Measurements from ENCODE around the gene CLEC2B.

The CLEC2B gene

DNA sequence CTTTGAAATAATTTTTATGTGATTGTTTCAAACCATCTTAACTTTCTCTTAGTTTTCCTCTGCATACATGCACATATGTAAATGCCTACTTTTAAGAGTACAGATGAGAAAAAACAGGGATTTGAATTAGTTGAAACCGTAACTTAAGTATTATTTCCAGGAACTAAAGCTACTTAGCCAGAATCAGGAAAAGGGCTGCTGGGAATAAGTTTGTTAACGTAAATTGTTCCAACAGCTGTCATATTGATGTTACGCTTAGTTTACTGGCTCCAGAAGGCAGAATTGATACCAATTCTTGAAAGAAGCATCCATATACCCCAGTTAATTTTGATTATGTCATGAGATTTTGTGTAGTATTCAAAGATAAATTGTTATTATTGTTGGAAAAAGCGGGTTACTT lies 59.8 kb downstream of the CLEC2B start:
- no peak for DNase-seq (ENCODE audit: extremely low read depth, low read depth)
- no peak for TF ChIP-seq CTCF (IDR thresholded peaks at IDR 0.05; ENCODE audit: low read depth, low read length)

GRCh38 chr12:9808504-9808903 lies 60.6 kb downstream of the CLEC2B start:
- no peak for DNase-seq (ENCODE audit: extremely low read depth, low read depth)
- TF ChIP-seq CTCF (IDR thresholded peaks at IDR 0.05; ENCODE audit: low read depth, low read length): no peak

- DNase-seq (ENCODE audit: extremely low read depth, low read depth): no peak
- no peak for TF ChIP-seq CTCF (IDR thresholded peaks at IDR 0.05; ENCODE audit: low read depth, low read length)
Observed at GRCh38 chr12:9806714-9807113, 62.4 kb downstream of the CLEC2B start.

- no peak for TF ChIP-seq CTCF (IDR thresholded peaks at IDR 0.05; ENCODE audit: low read depth, low read length)
- no peak for DNase-seq (ENCODE audit: extremely low read depth, low read depth)
Observed at GRCh38 chr12:9805883-9806282, 63.3 kb downstream of the CLEC2B start.

Data from AG09319 (cell line).